Measurements from ENCODE around the gene RAB11FIP3. TPM values are rescaled to one million over a fixed set of nuclear protein-coding genes. Genes with fewer than 3 reads are reported as not detected.

RAB11FIP3 gene
- total and polyA plus RNA-seq, 9 of the 15 experiments (the other 6 are each of a cell fraction or from before 2014, with no cell fraction given) = 0.46 to 13.1 (median 4.3) TPM

- TF ChIP-seq THRAP3 (IDR thresholded peaks at IDR 0.05; ENCODE audit: borderline replicate concordance) (no peak), IRF2 (CRISPR knock-in tag; IDR thresholded peaks at IDR 0.05) (no peak), SP2 (IDR thresholded peaks at IDR 0.05; ENCODE audit: extremely low read depth, low read depth, low read length, poor library complexity, severe bottlenecking) (no peak), ZNF217 (CRISPR knock-in tag; IDR thresholded peaks at IDR 0.05) (no peak), NBN (IDR thresholded peaks at IDR 0.05; ENCODE audit: low read depth) (no peak), TSC22D4 (tag; IDR thresholded peaks at IDR 0.05) (no peak), KAT2B (IDR thresholded peaks at IDR 0.05; ENCODE audit: low read depth, low read length) (no peak), CBX3 (IDR thresholded peaks at IDR 0.05; ENCODE audit: borderline replicate concordance in 1 of 2, low read length in 2 of 2) (no peak), ZNF717 (CRISPR knock-in tag; IDR thresholded peaks at IDR 0.05) (no peak), CAMTA2 (CRISPR knock-in tag; conservative IDR thresholded peaks at IDR 0.05) (no peak), RUNX1 (IDR thresholded peaks at IDR 0.05; ENCODE audit: low read depth) (no peak), MCM7 (IDR thresholded peaks at IDR 0.05) (no peak), ZNF239 (CRISPR knock-in tag; IDR thresholded peaks at IDR 0.05) (no peak), PHB2 (IDR thresholded peaks at IDR 0.05; ENCODE audit: low read depth) (no peak), ZBTB34 (CRISPR knock-in tag; IDR thresholded peaks at IDR 0.05) (no peak), DIDO1 (tag; IDR thresholded peaks at IDR 0.05; ENCODE audit: low read depth) (no peak), JUNB (CRISPR knock-in tag; conservative IDR thresholded peaks at IDR 0.05) (no peak), ZNF76 (CRISPR knock-in tag; IDR thresholded peaks at IDR 0.05; ENCODE audit: borderline replicate concordance) (no peak)
- H3K4me3 ChIP-seq = no peak overlapping the region
- no peak for DNase-seq (ENCODE audit: extremely low read depth in 1 of 4, low spot score in 3 of 4)
- H3K36me3 ChIP-seq (ENCODE audit: control insufficient read depth, insufficient read depth, low read length) = peaks cover 2% of the 10 kb centered on the region; the same call in 1 of the 3 replicates
- ATAC-seq = no peak
- H2AFZ ChIP-seq (ENCODE audit: low read depth, low read length) = no peak overlapping the region
- CTCF ChIA-PET (ENCODE audit: low intra/inter-chr PET ratio) = no interaction called here
- intact Hi-C loops (cut with micrococcal nuclease) (no loop called here), in situ Hi-C loops (cut with MboI) (no loop called here)
- no peaks in the 10 kb centered on the region for H3K79me2 ChIP-seq (ENCODE audit: control insufficient read depth, insufficient read depth, low read length)
- H3K4me2 ChIP-seq (ENCODE audit: insufficient read depth, low read length) = no peak overlapping the region
- no peaks in the 10 kb centered on the region for H4K20me1 ChIP-seq (replicated peaks; ENCODE audit: control insufficient read depth, insufficient read depth, low read length)
- H3K27me3 ChIP-seq (ENCODE audit: control insufficient read depth in 2 of 2, insufficient read depth in 2 of 2, low read length in 2 of 2) = no peaks in the 10 kb centered on the region
- H3K9me3 ChIP-seq (replicated peaks; ENCODE audit: control insufficient read depth, insufficient read depth, low read depth, low read length) = no peaks in the 10 kb centered on the region
- FAIRE-seq = no peak
- no TSS peak for BruUV-seq (replicated peaks)
- no peaks in the 10 kb centered on the region for H3K9me1 ChIP-seq (ENCODE audit: control insufficient read depth, insufficient read depth, low read length)
- POLR2A ChIA-PET = no interaction called here
- 63% methylated on average over 10 of the region's 10 CpGs for WGBS (ENCODE audit: insufficient coverage, low coverage, missing lambda C conversion rate)
- H3K27ac ChIP-seq (ENCODE audit: extremely low read depth, low read depth, low read length) = no peak overlapping the region
- peak overlapping the region in 1 of 2 experiments; percentile 60; a peak in 1 of 4 replicates for H3K9ac ChIP-seq (ENCODE audit: insufficient read depth in 1 of 2, low read depth in 2 of 2, low read length in 2 of 2)
- peaks cover 0 to 32% of the 10 kb centered on the region in 2 experiments; a peak in 3 of 5 replicates for H3K4me1 ChIP-seq (replicated peaks in 1 of 2; ENCODE audit: control insufficient read depth in 2 of 2, insufficient read depth in 2 of 2, low read length in 2 of 2)
Measured at GRCh38 chr16:490768-491167, 65.3 kb downstream of the RAB11FIP3 start.

Measured in K562 (cell line).